Hepatocyte (in vitro differentiated cells): ENCODE data around the gene FAM222A. TPM values are rescaled to one million over a fixed set of nuclear protein-coding genes. Genes with fewer than 3 reads are reported as not detected.

Source experiments
- DNase-seq: peaks from one replicate; pipeline ENCODE4 v3.0.0-alpha.2; 2016; ENCODE audit warnings: low spot score
- H2AFZ ChIP-seq: fragments of 200-600 bp; sonication (generic); 2 replicates; pipeline ENCODE4 v1.6.0; 2016; ENCODE audit warnings: antibody characterized with exemption, mild to moderate bottlenecking
- H3K27ac ChIP-seq: fragments of 200-600 bp; sonication (generic); 2 replicates; pipeline ENCODE4 v1.5.1; 2016; ENCODE audit warnings: mild to moderate bottlenecking
- H3K27me3 ChIP-seq: fragments of 200-600 bp; sonication (generic); 2 replicates; pipeline ENCODE4 v1.6.1; 2016
- H3K36me3 ChIP-seq: fragments of 200-600 bp; sonication (generic); replicated peaks from 2 replicates; pipeline ENCODE4 v1.5.1; 2016; ENCODE audit warnings: low read depth; ENCODE audit not compliant: insufficient read depth
- H3K4me1 ChIP-seq: fragments of 200-600 bp; sonication (generic); 2 replicates; pipeline ENCODE4 v1.5.1; 2016; ENCODE audit warnings: mild to moderate bottlenecking, moderate library complexity; ENCODE audit not compliant: insufficient read depth
- H3K4me2 ChIP-seq: fragments of 200-600 bp; sonication (generic); 2 replicates; pipeline ENCODE4 v1.6.0; 2016
- H3K4me3 ChIP-seq: fragments of 200-600 bp; sonication (generic); 2 replicates; pipeline ENCODE4 v1.5.1; 2016; ENCODE audit warnings: mild to moderate bottlenecking
- H3K79me2 ChIP-seq: fragments of 200-600 bp; sonication (generic); 2 replicates; pipeline ENCODE4 v1.6.0; 2017; ENCODE audit warnings: mild to moderate bottlenecking
- H3K9me2 ChIP-seq: fragments of 200-600 bp; sonication (generic); replicated peaks from 2 replicates; pipeline ENCODE4 v1.6.0; 2017; ENCODE audit warnings: mild to moderate bottlenecking; ENCODE audit not compliant: insufficient read depth
- H3K9me3 ChIP-seq: fragments of 200-600 bp; sonication (generic); 2 replicates; pipeline ENCODE4 v1.5.1; 2016; ENCODE audit warnings: low read depth, mild to moderate bottlenecking
- H4K20me1 ChIP-seq: fragments of 200-600 bp; sonication (generic); 2 replicates; pipeline ENCODE4 v1.6.0; 2016; ENCODE audit warnings: mild to moderate bottlenecking; ENCODE audit not compliant: insufficient read depth, poor library complexity, severe bottlenecking
- EZH2 ChIP-seq: fragments of 200-600 bp; sonication (generic); IDR thresholded peaks from 2 replicates; pipeline ENCODE4 v1.6.1; 2016; ENCODE audit warnings: antibody characterized with exemption, mild to moderate bottlenecking, borderline replicate concordance
- EZH2phosphoT487 ChIP-seq: fragments of 200-600 bp; sonication (generic); IDR thresholded peaks from one replicate; pipeline ENCODE4 v1.6.1; 2018; ENCODE audit warnings: antibody characterized with exemption, mild to moderate bottlenecking, low read depth, moderate library complexity; ENCODE audit not compliant: unreplicated experiment, severe bottlenecking
- WGBS: methylation state at CpG from one replicate; pipeline ENCODE4 v1.1.6; 2016; ENCODE audit warnings: low lambda C conversion rate; ENCODE audit errors: missing lambda C conversion rate; 5-methylcytosine and 5-hydroxymethylcytosine counted together
- polyA plus RNA-seq: library from polyadenylated mRNA; unstranded; fragments of >200 nt; fragmentation: Nextera tagmentation; extraction: Ambion mirVana; gene quantifications from 2 replicates; pipeline ENCODE4 v1.2.1, GENCODE V29; 2016
- total RNA-seq: library from RNA; depleted of rRNA; stranded (reverse); fragments of >200 nt; gene quantifications from 2 replicates; pipeline ENCODE4 v1.2.3, GENCODE V29; 2014
- TF ChIP-seq, protein P1 (sequence below): fragments of 200-600 bp; sonication (generic); IDR thresholded peaks from 2 replicates; pipeline ENCODE4 v1.5.1; 2016; ENCODE audit warnings: antibody characterized with exemption, mild to moderate bottlenecking; ENCODE audit not compliant: poor library complexity

The FAM222A gene
- total and polyA plus RNA-seq, 2 experiments from 2014 or later = 7.4 to 11.3 TPM

DNA sequence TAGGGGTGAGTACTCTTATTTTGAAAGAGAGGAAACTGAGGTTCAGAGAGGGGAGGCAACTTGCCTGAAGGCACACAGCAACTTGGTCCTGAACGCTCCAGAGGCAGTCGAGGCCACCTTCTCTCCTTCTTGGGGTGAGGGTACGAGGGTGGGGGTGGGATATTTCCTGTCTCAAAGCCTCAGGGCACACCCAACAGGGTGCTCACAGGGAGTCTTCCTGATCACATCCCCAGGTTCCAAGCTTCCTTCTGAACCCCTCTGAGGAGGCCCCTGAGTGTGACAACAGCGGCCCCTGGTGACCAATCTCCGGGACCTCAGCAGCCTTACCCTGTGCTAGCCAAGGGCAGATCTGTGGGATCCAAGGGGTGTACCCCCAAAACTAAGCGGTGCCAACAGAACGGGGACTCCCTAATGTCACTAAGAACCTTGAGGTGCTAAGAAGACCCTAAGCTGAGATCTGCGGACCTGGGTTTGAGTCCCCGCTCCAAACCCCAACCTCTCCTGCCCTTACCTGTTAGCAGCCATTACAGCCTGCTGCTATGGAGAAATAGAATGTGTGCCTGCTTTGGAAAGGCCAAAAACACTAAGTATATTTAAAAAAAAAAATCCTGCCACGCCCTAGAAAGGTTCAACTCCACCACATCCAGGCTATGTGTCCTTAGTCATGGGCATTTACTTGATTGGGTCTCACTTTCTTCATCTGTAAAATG lies 61.7 kb downstream of the FAM222A start:
- WGBS = 19% methylated on average over 7 of the region's 10 CpGs
- no peaks in the 10 kb centered on the region for H4K20me1 ChIP-seq
- H3K9me2 ChIP-seq = no peaks in the 10 kb centered on the region
- no peak overlapping the region for H2AFZ ChIP-seq
- no peaks in the 10 kb centered on the region for H3K79me2 ChIP-seq
- H3K4me1 ChIP-seq = peaks cover 3% of the 10 kb centered on the region
- no peaks in the 10 kb centered on the region for H3K36me3 ChIP-seq
- H3K4me3 ChIP-seq = no peak overlapping the region
- peak; percentile 86 for DNase-seq
- no peak overlapping the region for H3K4me2 ChIP-seq
- H3K27me3 ChIP-seq = no peaks in the 10 kb centered on the region
- TF ChIP-seq, protein P1, sequence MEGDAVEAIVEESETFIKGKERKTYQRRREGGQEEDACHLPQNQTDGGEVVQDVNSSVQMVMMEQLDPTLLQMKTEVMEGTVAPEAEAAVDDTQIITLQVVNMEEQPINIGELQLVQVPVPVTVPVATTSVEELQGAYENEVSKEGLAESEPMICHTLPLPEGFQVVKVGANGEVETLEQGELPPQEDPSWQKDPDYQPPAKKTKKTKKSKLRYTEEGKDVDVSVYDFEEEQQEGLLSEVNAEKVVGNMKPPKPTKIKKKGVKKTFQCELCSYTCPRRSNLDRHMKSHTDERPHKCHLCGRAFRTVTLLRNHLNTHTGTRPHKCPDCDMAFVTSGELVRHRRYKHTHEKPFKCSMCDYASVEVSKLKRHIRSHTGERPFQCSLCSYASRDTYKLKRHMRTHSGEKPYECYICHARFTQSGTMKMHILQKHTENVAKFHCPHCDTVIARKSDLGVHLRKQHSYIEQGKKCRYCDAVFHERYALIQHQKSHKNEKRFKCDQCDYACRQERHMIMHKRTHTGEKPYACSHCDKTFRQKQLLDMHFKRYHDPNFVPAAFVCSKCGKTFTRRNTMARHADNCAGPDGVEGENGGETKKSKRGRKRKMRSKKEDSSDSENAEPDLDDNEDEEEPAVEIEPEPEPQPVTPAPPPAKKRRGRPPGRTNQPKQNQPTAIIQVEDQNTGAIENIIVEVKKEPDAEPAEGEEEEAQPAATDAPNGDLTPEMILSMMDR = peak; percentile 87
- TF ChIP-seq EZH2 (no peak), EZH2phosphoT487 (no peak)
- H3K9me3 ChIP-seq = no peaks in the 10 kb centered on the region
- no peak overlapping the region for H3K27ac ChIP-seq

DNA sequence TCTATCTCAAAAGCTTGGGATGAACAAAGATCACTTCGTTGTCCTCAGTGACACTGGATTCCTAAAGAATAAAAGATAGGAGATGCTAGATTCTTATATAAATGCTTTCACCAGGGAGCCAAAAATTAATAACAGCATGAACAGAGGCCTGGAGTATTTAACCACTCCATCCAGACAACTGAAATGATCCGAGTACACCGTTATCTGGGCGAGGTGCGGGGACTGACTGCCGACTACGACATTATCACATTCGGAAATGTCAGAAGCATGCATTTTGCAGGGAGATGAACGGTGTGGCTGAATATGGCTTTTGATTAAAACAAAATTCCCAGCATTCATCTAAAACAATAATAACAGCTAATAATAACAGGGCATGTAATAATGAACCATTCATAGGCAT lies 63.0 kb downstream of the FAM222A start:
- WGBS = 81% methylated on average over 9 of the region's 9 CpGs
- Histone ChIP-seq H3K9me3 (no peaks in the 10 kb centered on the region), H3K4me1 (peaks cover 3% of the 10 kb centered on the region), H2AFZ (no peak overlapping the region), H3K4me2 (no peak overlapping the region), H3K36me3 (no peaks in the 10 kb centered on the region), H3K27me3 (no peaks in the 10 kb centered on the region), H4K20me1 (no peaks in the 10 kb centered on the region), H3K4me3 (no peak overlapping the region), H3K79me2 (no peaks in the 10 kb centered on the region), H3K27ac (no peak overlapping the region), H3K9me2 (no peaks in the 10 kb centered on the region)
- no peak for DNase-seq
- TF ChIP-seq EZH2 (no peak), EZH2phosphoT487 (no peak)
- TF ChIP-seq, protein P1 = no peak

DNA sequence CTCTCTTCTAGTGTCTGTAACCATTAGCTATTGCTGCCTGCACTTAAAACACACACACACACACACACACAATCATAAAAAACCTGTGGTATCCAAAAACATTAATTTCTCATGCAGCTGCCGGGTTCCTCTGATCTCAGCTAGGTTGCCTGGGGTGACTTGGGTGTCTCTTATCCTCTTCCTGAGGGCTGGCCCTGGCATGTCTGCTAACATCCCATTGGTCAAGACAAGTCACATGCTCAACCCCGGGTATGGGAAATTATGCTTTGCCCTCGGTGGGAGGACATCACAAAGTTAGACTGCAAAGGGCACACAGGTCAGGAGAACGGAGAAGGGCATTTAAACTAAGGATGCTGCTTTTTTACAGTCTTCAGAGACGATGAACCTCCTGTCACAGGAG lies 63.9 kb downstream of the FAM222A start:
- Histone ChIP-seq H3K79me2 (no peaks in the 10 kb centered on the region), H3K27me3 (no peaks in the 10 kb centered on the region), H4K20me1 (no peaks in the 10 kb centered on the region), H3K36me3 (no peaks in the 10 kb centered on the region), H3K4me3 (no peak overlapping the region), H3K9me2 (no peaks in the 10 kb centered on the region), H3K9me3 (no peaks in the 10 kb centered on the region), H3K4me1 (peaks cover 3% of the 10 kb centered on the region), H2AFZ (no peak overlapping the region), H3K27ac (no peak overlapping the region), H3K4me2 (no peak overlapping the region)
- DNase-seq = no peak
- 55% methylated on average over 5 of the region's 5 CpGs for WGBS
- TF ChIP-seq, protein P1 = no peak
- no peak for TF ChIP-seq EZH2
- no peak for TF ChIP-seq EZH2phosphoT487
